Activated CD4-positive, CD25-positive, alpha-beta regulatory T cell (primary cell): ENCODE data around the gene TPSB2.
"Not testable (repeated sequence)": the region's sequence is repeated elsewhere in the genome, so short reads cannot be mapped to it uniquely, and the experiment has no call there.

ENCODE experiments used
- DNase-seq, 4 experiments: peaks; one replicate each; lab custom pipeline; 2025; lab: John Stamatoyannopoulos, UW

The TPSB2 gene

GRCh38 chr16:1199347-1200013 lies 30.5 kb downstream of the TPSB2 start:
- no peak for DNase-seq

GRCh38 chr16:1198671-1199346 lies 31.2 kb downstream of the TPSB2 start:
- not testable (repeated sequence) for DNase-seq

- DNase-seq = no peak
These were observed 31.8 kb downstream of the TPSB2 start for GRCh38 chr16:1198194-1198593.

- no peak for DNase-seq
These were observed 32.6 kb downstream of the TPSB2 start for GRCh38 chr16:1197237-1197866.

- no peak for DNase-seq
These were observed 33.5 kb downstream of the TPSB2 start for GRCh38 chr16:1196494-1196893.

GRCh38 chr16:1195393-1195666 lies 34.7 kb downstream of the TPSB2 start:
- no peak for DNase-seq

- DNase-seq = no peak
These were observed 35.2 kb downstream of the TPSB2 start for GRCh38 chr16:1194665-1195392.

- no peak for DNase-seq
These were observed 36.0 kb downstream of the TPSB2 start for GRCh38 chr16:1193825-1194581.

- DNase-seq = no peak
These were observed 36.7 kb downstream of the TPSB2 start for GRCh38 chr16:1193143-1193824.

GRCh38 chr16:1192384-1193073 lies 37.5 kb downstream of the TPSB2 start:
- DNase-seq = no peak

- DNase-seq = not testable (repeated sequence)
These were observed 39.2 kb downstream of the TPSB2 start for GRCh38 chr16:1190789-1191188.

- no peak for DNase-seq
These were observed 40.5 kb downstream of the TPSB2 start for GRCh38 chr16:1189455-1189854.

GRCh38 chr16:1188432-1189189 lies 41.4 kb downstream of the TPSB2 start:
- DNase-seq = peak in 3 of 4 experiments; percentile 12 to 25 (median 12)

GRCh38 chr16:1185460-1186207 lies 44.4 kb downstream of the TPSB2 start:
- peak in 1 of 4 experiments; percentile 25 for DNase-seq

GRCh38 chr16:1184980-1185379 lies 45.0 kb downstream of the TPSB2 start:
- DNase-seq = no peak

- no peak for DNase-seq
These were observed 45.7 kb downstream of the TPSB2 start for GRCh38 chr16:1184156-1184868.

- no peak for DNase-seq
These were observed 46.8 kb downstream of the TPSB2 start for GRCh38 chr16:1182950-1183907.

- DNase-seq = no peak
These were observed 47.7 kb downstream of the TPSB2 start for GRCh38 chr16:1182316-1182671.
